ENCODE results near the gene ZNF385B. TPM values are rescaled to one million over a fixed set of nuclear protein-coding genes. Genes with fewer than 3 reads are reported as not detected.

ZNF385B gene
- total and polyA plus RNA-seq, 9 of the 15 experiments (the other 6 are each of a cell fraction or from before 2014, with no cell fraction given), result 0.50 TPM; not detected in 8

DNA sequence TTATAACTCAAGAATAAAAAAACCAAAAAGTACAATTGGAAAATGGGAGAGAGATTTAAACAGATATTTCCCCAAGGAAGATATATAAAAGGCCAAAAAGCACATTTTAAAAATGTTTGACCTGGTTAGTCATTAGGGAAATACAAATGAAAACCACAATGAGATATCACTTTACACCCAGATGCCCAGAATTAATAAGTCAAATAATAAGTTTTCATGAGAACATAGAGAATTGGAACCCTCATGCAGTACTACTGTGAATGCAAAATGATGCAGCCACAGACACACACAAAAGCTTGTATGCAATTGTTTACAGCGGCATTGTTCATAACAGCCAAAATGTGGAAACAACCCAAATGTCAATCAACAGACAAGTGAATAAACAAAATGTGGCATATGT, 165.9 kb downstream of the ZNF385B start:
- H3K36me3 ChIP-seq (ENCODE audit: control insufficient read depth, insufficient read depth, low read length), result no peaks in the 10 kb centered on the region
- H2AFZ ChIP-seq (ENCODE audit: low read depth, low read length), result no peak overlapping the region
- intact Hi-C loops (cut with micrococcal nuclease) (no loop called here), in situ Hi-C loops (cut with MboI) (no loop called here)
- DNase-seq (ENCODE audit: extremely low read depth in 1 of 4, low spot score in 3 of 4), result no peak
- BruUV-seq (replicated peaks), result no TSS peak
- no peaks in the 10 kb centered on the region for H4K20me1 ChIP-seq (replicated peaks; ENCODE audit: control insufficient read depth, insufficient read depth, low read length)
- no peaks in the 10 kb centered on the region for H3K9me1 ChIP-seq (ENCODE audit: control insufficient read depth, insufficient read depth, low read length)
- H3K27me3 ChIP-seq (ENCODE audit: control insufficient read depth in 2 of 2, insufficient read depth in 2 of 2, low read length in 2 of 2), result no peaks in the 10 kb centered on the region
- no peaks in the 10 kb centered on the region for H3K4me1 ChIP-seq (replicated peaks in 1 of 2; ENCODE audit: control insufficient read depth in 2 of 2, insufficient read depth in 2 of 2, low read length in 2 of 2)
- no peak overlapping the region for H3K4me3 ChIP-seq
- no peaks in the 10 kb centered on the region for H3K79me2 ChIP-seq (ENCODE audit: control insufficient read depth, insufficient read depth, low read length)
- FAIRE-seq, result no peak
- H3K27ac ChIP-seq (ENCODE audit: extremely low read depth, low read depth, low read length), result no peak overlapping the region
- no peaks in the 10 kb centered on the region for H3K9me3 ChIP-seq (replicated peaks; ENCODE audit: control insufficient read depth, insufficient read depth, low read depth, low read length)
- 6% methylated on average over 1 of the region's 1 CpG for WGBS (ENCODE audit: insufficient coverage, low coverage, missing lambda C conversion rate)
- ChIA-PET POLR2A (no interaction called here), CTCF (ENCODE audit: low intra/inter-chr PET ratio) (no interaction called here)
- ATAC-seq, result no peak
- H3K9ac ChIP-seq (ENCODE audit: insufficient read depth in 1 of 2, low read depth in 2 of 2, low read length in 2 of 2), result no peak overlapping the region
- H3K4me2 ChIP-seq (ENCODE audit: insufficient read depth, low read length), result no peak overlapping the region
- no peak for TF ChIP-seq SREBF1 (IDR thresholded peaks at IDR 0.05; ENCODE audit: borderline replicate concordance, low read depth, low read length)
- TF ChIP-seq HNRNPH1 (optimal IDR thresholded peaks at IDR 0.05; ENCODE audit: low read depth, low read length), result no peak
- TF ChIP-seq CTCF (IDR thresholded peaks at IDR 0.05 in 2 of 3, conservative IDR thresholded peaks at IDR 0.05 in 1 of 3; ENCODE audit: insufficient read depth in 2 of 3, low read depth in 1 of 3, low read length in 3 of 3), result no peak
- no peak for TF ChIP-seq GTF2F1 (IDR thresholded peaks at IDR 0.05; ENCODE audit: low read depth, low read length)
- TF ChIP-seq AFF4 (CRISPR knock-in tag; IDR thresholded peaks at IDR 0.05), result no peak
- no peak for TF ChIP-seq MECOM (CRISPR knock-in tag; IDR thresholded peaks at IDR 0.05)
- TF ChIP-seq RCOR1 (IDR thresholded peaks at IDR 0.05; ENCODE audit: borderline replicate concordance in 1 of 2, low read depth in 2 of 2, low read length in 2 of 2), result no peak
- no peak for TF ChIP-seq IRF1 (CRISPR knock-in tag; IDR thresholded peaks at IDR 0.05; ENCODE audit: borderline replicate concordance)
- no peak for TF ChIP-seq ARID4B (CRISPR knock-in tag; IDR thresholded peaks at IDR 0.05)
- TF ChIP-seq CCNT2 (IDR thresholded peaks at IDR 0.05; ENCODE audit: borderline replicate concordance, extremely low read depth, insufficient read length, low read depth, low read length), result no peak
- no peak for TF ChIP-seq GTF2E2 (tag; IDR thresholded peaks at IDR 0.05)
